SK-N-MC (cell line): ENCODE measurements around the gene NDUFA8.
"Not testable (repeated sequence)": the region's sequence is repeated elsewhere in the genome, so short reads cannot be mapped to it uniquely, and the experiment has no call there.

Experiments
- DNase-seq: peaks from one replicate; pipeline ENCODE4 v3.0.0-alpha.2; 2011; ENCODE audit warnings: low read depth, low spot score
- H3K27ac ChIP-seq: fragments of 200-600 bp; sonication (generic); 2 replicates; pipeline ENCODE4 v1.5.1; 2016; ENCODE audit warnings: mixed run types
- H3K36me3 ChIP-seq: fragments of 200-600 bp; sonication (generic); 2 replicates; pipeline ENCODE4 v1.6.1; 2017; ENCODE audit warnings: antibody characterized with exemption, low read length, mixed read lengths; ENCODE audit not compliant: insufficient read depth
- H3K4me3 ChIP-seq: fragments of 200-600 bp; sonication (generic); 2 replicates; pipeline ENCODE4 v1.5.1; 2016
- H3K9ac ChIP-seq: fragments of 200-600 bp; sonication (generic); 2 replicates; pipeline ENCODE4 v1.8.0; 2017; ENCODE audit warnings: mixed run types, mixed read lengths; ENCODE audit not compliant: insufficient read length
- H3K9me3 ChIP-seq: fragments of 200-600 bp; sonication (generic); 2 replicates; pipeline ENCODE4 v1.6.1; 2017; ENCODE audit warnings: low read depth, mild to moderate bottlenecking, antibody characterized with exemption, low read length, moderate library complexity, mixed read lengths
- EZH2 ChIP-seq: fragments of 200-600 bp; sonication (generic); IDR thresholded peaks from one replicate; pipeline ENCODE4 v1.6.1; 2017; ENCODE audit warnings: antibody characterized with exemption
- FOXP2 ChIP-seq: optimal IDR thresholded peaks from 2 replicates; pipeline ENCODE3; 2011; ENCODE audit warnings: mild to moderate bottlenecking, moderate library complexity; ENCODE audit not compliant: insufficient read depth; ENCODE audit errors: extremely low read length, control extremely low read depth
- POLR2AphosphoS5 ChIP-seq: IDR thresholded peaks from 2 replicates; pipeline ENCODE4 v1.6.1; 2012; ENCODE audit warnings: mild to moderate bottlenecking, low read depth, low read length, borderline replicate concordance

The NDUFA8 gene

DNA sequence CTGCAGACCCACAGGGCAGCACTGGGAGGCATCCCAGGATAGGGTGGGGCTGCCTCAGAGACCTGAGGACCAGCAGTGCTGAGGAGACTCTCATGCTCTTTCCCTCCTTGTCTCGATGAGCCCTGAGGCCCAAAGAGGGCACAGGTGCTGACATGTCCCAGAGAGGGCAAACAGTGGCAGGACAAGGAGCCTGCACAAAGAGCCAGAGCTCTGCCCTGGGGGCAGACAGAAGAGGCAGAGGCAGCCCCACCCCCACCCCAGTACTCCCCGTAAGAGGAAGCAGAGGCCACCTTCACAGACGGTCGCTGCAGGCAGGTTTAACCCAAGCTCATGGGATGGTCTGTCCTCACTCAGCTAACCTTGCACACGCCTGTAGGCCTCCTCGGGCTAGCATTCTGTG, 37.1 kb downstream of the NDUFA8 start:
- no peak overlapping the region for H3K4me3 ChIP-seq
- no peak for DNase-seq
- no peak for TF ChIP-seq EZH2
- TF ChIP-seq FOXP2, result no peak
- no peak for TF ChIP-seq POLR2AphosphoS5
- no peaks in the 10 kb centered on the region for H3K36me3 ChIP-seq
- no peak overlapping the region for H3K9ac ChIP-seq
- H3K9me3 ChIP-seq, result no peaks in the 10 kb centered on the region
- H3K27ac ChIP-seq, result no peak overlapping the region

DNA sequence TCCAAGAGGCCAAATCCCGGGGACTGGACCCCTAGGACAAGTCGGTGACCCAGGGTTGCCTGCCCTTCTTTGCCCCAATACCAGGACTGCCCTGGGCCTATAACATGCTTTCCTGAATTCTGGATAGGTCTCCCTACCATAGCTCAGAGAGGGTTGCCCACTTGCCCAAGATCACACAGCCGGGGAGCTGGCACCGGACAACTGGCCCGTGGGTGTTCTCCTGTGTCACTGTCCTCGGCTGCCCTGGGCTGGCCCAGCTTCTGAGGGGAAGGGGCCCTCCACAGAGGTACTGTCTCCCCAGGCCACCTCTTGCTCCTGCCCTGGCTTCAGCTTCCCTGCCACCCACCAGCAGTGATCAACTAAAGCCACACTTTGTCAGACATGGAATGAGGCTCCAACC, 37.6 kb downstream of the NDUFA8 start:
- no peaks in the 10 kb centered on the region for H3K36me3 ChIP-seq
- no peak overlapping the region for H3K27ac ChIP-seq
- no peak overlapping the region for H3K4me3 ChIP-seq

GRCh38 chr9:122121391-122121790, 38.2 kb downstream of the NDUFA8 start:
- Histone ChIP-seq H3K36me3 (no peaks in the 10 kb centered on the region), H3K9me3 (no peaks in the 10 kb centered on the region), H3K4me3 (no peak overlapping the region), H3K27ac (no peak overlapping the region), H3K9ac (no peak overlapping the region)
- DNase-seq, result no peak
- no peak for TF ChIP-seq FOXP2
- TF ChIP-seq EZH2, result no peak
- no peak for TF ChIP-seq POLR2AphosphoS5

More for the DNA sequence above, 37.6 kb downstream of the NDUFA8 start:
- TF ChIP-seq FOXP2, result no peak
- TF ChIP-seq EZH2, result no peak
- no peak for TF ChIP-seq POLR2AphosphoS5
- DNase-seq, result no peak
- H3K9me3 ChIP-seq, result no peaks in the 10 kb centered on the region
- no peak overlapping the region for H3K9ac ChIP-seq

GRCh38 chr9:122120316-122121071, 39.1 kb downstream of the NDUFA8 start:
- Histone ChIP-seq H3K4me3 (no peak overlapping the region), H3K9ac (no peak overlapping the region), H3K9me3 (no peaks in the 10 kb centered on the region), H3K27ac (no peak overlapping the region), H3K36me3 (no peaks in the 10 kb centered on the region)
- DNase-seq, result no peak
- TF ChIP-seq EZH2, result no peak

DNA sequence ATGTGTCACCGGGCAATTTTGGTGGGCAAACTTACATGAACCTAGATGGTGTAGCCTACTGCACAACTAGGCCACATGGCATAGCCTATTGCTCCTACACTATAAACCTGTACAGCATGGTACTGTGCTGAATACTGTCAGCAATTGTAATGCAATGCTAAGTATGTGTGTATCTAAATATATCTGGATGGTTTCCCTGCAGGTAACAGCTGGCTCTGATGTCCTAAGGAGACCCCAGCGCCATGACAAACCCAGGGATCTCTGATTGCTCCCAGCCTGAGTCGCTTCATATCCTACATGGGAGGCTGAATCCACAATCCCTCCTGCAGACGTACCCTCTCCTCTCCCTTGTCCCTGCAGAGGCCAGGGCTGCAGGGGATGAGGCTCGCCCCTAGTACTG, 39.9 kb downstream of the NDUFA8 start:
- no peak for DNase-seq
- H3K9me3 ChIP-seq, result no peaks in the 10 kb centered on the region
- H3K27ac ChIP-seq, result no peak overlapping the region
- H3K4me3 ChIP-seq, result no peak overlapping the region
- H3K9ac ChIP-seq, result no peak overlapping the region
- no peak for TF ChIP-seq FOXP2
- no peak for TF ChIP-seq EZH2
- TF ChIP-seq POLR2AphosphoS5, result no peak
- no peaks in the 10 kb centered on the region for H3K36me3 ChIP-seq

DNA sequence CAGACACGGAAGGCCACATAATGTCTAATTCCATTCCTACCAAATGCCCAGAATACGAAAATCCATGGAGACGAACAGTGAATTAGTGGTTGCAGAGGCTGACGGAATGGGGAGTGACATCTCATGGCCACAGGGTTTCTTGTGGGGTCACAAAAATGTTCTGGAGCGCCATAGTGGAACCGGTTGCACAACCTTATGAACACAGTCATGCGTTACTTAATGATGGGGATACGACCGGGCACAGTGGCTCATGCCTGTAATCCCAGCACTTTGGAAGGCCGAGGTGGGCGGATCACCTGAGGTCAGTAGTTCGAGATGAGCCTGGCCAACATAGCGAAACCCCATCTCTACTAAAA, 40.4 kb downstream of the NDUFA8 start:
- Histone ChIP-seq H3K36me3 (no peaks in the 10 kb centered on the region), H3K27ac (no peak overlapping the region), H3K9me3 (no peaks in the 10 kb centered on the region), H3K4me3 (no peak overlapping the region), H3K9ac (no peak overlapping the region)
- DNase-seq, result no peak
- TF ChIP-seq EZH2 (no peak), FOXP2 (no peak), POLR2AphosphoS5 (no peak)

- no peaks in the 10 kb centered on the region for H3K9me3 ChIP-seq
- DNase-seq, result no peak
- TF ChIP-seq EZH2 (no peak), FOXP2 (no peak)
- H3K36me3 ChIP-seq, result no peaks in the 10 kb centered on the region
- no peak overlapping the region for H3K27ac ChIP-seq
- H3K4me3 ChIP-seq, result no peak overlapping the region
- no peak overlapping the region for H3K9ac ChIP-seq
Observed at GRCh38 chr9:122118343-122119165, 41.0 kb downstream of the NDUFA8 start.

- H3K9me3 ChIP-seq, H3K27ac ChIP-seq, H3K36me3 ChIP-seq, H3K9ac ChIP-seq, H3K4me3 ChIP-seq, DNase-seq: not testable (repeated sequence)
Observed at GRCh38 chr9:122117241-122117640, 42.3 kb downstream of the NDUFA8 start.
